ENCODE results near the gene SNTG2.

Gene SNTG2

DNA sequence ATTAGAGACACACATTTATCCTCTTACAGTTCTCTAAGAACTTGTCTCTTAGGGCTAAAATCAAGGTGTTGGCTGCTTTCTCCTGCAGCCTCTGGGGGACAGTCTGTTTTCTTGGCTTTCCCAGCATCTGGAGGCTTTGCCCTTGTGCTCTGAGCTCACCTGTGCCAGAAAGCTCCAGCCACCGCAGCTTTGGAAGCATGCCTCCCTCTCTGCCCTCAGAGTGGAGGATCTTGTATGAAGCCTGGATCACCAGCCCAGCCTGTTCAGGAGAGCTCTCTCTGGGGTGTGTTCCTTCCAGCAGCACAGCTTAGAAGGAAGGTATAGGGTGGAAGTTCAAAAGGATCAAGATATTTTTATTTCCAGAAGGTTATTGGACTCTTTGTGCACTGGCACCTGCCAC is 409.5 kb downstream of the SNTG2 start:
- no peak for TF ChIP-seq ZNF565 (CRISPR knock-in tag; conservative IDR thresholded peaks at IDR 0.05; ENCODE audit: low read depth)
- TF ChIP-seq, protein P1, sequence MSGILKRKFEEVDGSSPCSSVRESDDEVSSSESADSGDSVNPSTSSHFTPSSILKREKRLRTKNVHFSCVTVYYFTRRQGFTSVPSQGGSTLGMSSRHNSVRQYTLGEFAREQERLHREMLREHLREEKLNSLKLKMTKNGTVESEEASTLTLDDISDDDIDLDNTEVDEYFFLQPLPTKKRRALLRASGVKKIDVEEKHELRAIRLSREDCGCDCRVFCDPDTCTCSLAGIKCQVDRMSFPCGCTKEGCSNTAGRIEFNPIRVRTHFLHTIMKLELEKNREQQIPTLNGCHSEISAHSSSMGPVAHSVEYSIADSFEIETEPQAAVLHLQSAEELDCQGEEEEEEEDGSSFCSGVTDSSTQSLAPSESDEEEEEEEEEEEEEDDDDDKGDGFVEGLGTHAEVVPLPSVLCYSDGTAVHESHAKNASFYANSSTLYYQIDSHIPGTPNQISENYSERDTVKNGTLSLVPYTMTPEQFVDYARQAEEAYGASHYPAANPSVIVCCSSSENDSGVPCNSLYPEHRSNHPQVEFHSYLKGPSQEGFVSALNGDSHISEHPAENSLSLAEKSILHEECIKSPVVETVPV (CRISPR knock-in tag; IDR thresholded peaks at IDR 0.05): no peak
- no peak for TF ChIP-seq ZFP3 (CRISPR knock-in tag; IDR thresholded peaks at IDR 0.05)
- no peak for TF ChIP-seq RARB (CRISPR knock-in tag; IDR thresholded peaks at IDR 0.05)
- no peak for ATAC-seq

GRCh38 chr2:1360557-1361250 is 410.1 kb downstream of the SNTG2 start:
- TF ChIP-seq TOX (CRISPR knock-in tag; IDR thresholded peaks at IDR 0.05; ENCODE audit: borderline replicate concordance) (no peak), TCF4 (CRISPR knock-in tag; IDR thresholded peaks at IDR 0.05; ENCODE audit: borderline replicate concordance) (no peak), POU6F1 (CRISPR knock-in tag; IDR thresholded peaks at IDR 0.05; ENCODE audit: borderline replicate concordance, low read depth) (no peak), ZNF70 (CRISPR knock-in tag; IDR thresholded peaks at IDR 0.05) (no peak), ARNTL (CRISPR knock-in tag; IDR thresholded peaks at IDR 0.05; ENCODE audit: borderline replicate concordance, low read depth) (no peak), ZNF565 (CRISPR knock-in tag; conservative IDR thresholded peaks at IDR 0.05; ENCODE audit: low read depth) (no peak), PPARA (CRISPR knock-in tag; IDR thresholded peaks at IDR 0.05; ENCODE audit: borderline replicate concordance) (no peak), ISL1 (CRISPR knock-in tag; IDR thresholded peaks at IDR 0.05) (no peak), CSDC2 (CRISPR knock-in tag; IDR thresholded peaks at IDR 0.05) (no peak), ZC3H10 (CRISPR knock-in tag; IDR thresholded peaks at IDR 0.05) (no peak), ZFP3 (CRISPR knock-in tag; IDR thresholded peaks at IDR 0.05) (no peak), GLIS3 (CRISPR knock-in tag; IDR thresholded peaks at IDR 0.05) (no peak)
- ATAC-seq: no peak

GRCh38 chr2:1363367-1363766 is 412.7 kb downstream of the SNTG2 start:
- TF ChIP-seq, protein P1 (CRISPR knock-in tag; IDR thresholded peaks at IDR 0.05): no peak
- TF ChIP-seq ESRRG (CRISPR knock-in tag; IDR thresholded peaks at IDR 0.05) (no peak), ZFP3 (CRISPR knock-in tag; IDR thresholded peaks at IDR 0.05) (no peak), ZC3H10 (CRISPR knock-in tag; IDR thresholded peaks at IDR 0.05) (no peak), RARB (CRISPR knock-in tag; IDR thresholded peaks at IDR 0.05) (no peak), ISL1 (CRISPR knock-in tag; IDR thresholded peaks at IDR 0.05) (no peak), PPARA (CRISPR knock-in tag; IDR thresholded peaks at IDR 0.05; ENCODE audit: borderline replicate concordance) (no peak), ARNTL (CRISPR knock-in tag; IDR thresholded peaks at IDR 0.05; ENCODE audit: borderline replicate concordance, low read depth) (no peak), BACH2 (CRISPR knock-in tag; IDR thresholded peaks at IDR 0.05; ENCODE audit: borderline replicate concordance) (no peak), ZNF8 (CRISPR knock-in tag; IDR thresholded peaks at IDR 0.05) (no peak), OSR1 (CRISPR knock-in tag; IDR thresholded peaks at IDR 0.05) (no peak), ZNF565 (CRISPR knock-in tag; conservative IDR thresholded peaks at IDR 0.05; ENCODE audit: low read depth) (no peak), TOX (CRISPR knock-in tag; IDR thresholded peaks at IDR 0.05; ENCODE audit: borderline replicate concordance) (no peak), POU6F1 (CRISPR knock-in tag; IDR thresholded peaks at IDR 0.05; ENCODE audit: borderline replicate concordance, low read depth) (no peak), ZNF70 (CRISPR knock-in tag; IDR thresholded peaks at IDR 0.05) (no peak)
- TF ChIP-seq, protein P2, sequence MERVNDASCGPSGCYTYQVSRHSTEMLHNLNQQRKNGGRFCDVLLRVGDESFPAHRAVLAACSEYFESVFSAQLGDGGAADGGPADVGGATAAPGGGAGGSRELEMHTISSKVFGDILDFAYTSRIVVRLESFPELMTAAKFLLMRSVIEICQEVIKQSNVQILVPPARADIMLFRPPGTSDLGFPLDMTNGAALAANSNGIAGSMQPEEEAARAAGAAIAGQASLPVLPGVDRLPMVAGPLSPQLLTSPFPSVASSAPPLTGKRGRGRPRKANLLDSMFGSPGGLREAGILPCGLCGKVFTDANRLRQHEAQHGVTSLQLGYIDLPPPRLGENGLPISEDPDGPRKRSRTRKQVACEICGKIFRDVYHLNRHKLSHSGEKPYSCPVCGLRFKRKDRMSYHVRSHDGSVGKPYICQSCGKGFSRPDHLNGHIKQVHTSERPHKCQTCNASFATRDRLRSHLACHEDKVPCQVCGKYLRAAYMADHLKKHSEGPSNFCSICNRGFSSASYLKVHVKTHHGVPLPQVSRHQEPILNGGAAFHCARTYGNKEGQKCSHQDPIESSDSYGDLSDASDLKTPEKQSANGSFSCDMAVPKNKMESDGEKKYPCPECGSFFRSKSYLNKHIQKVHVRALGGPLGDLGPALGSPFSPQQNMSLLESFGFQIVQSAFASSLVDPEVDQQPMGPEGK (CRISPR knock-in tag; IDR thresholded peaks at IDR 0.05; ENCODE audit: borderline replicate concordance): no peak
- ATAC-seq: no peak
